Left lung (tissue), 10 donors: Measurements from ENCODE around the gene TSNAX. TPM values are rescaled to one million over a fixed set of nuclear protein-coding genes. Genes with fewer than 3 reads are reported as not detected.
"Not testable (repeated sequence)": the region's sequence is repeated elsewhere in the genome, so short reads cannot be mapped to it uniquely, and the experiment has no call there.

ENCODE experiments used
- ATAC-seq: fragments of 200-7000 bp; cut with Tn5 transposase; one replicate; pipeline ENCODE4 v1.9.1; 2020; ENCODE audit warnings: moderate library complexity
- DNase-seq, 4 donors: peaks; one replicate each; pipeline ENCODE4 v3.0.0-alpha.2; 2013 to 2020
- H3K27ac ChIP-seq, 2 donors: fragments of 200-600 bp; sonication (generic) in 1 of 2; one replicate each; pipeline versions ENCODE4 v1.5.0 to v1.8.0; 2020 to 2021
- H3K27me3 ChIP-seq, 2 donors: fragments of 200-600 bp; sonication (generic) in 1 of 2; one replicate each; pipeline versions ENCODE4 v1.5.0 to v1.8.0; 2020 to 2021
- H3K36me3 ChIP-seq, 2 donors: fragments of 200-600 bp; sonication (generic) in 1 of 2; one replicate each; pipeline versions ENCODE4 v1.5.0 to v1.8.0; 2020 to 2021
- H3K4me1 ChIP-seq, 2 donors: fragments of 200-600 bp; one replicate each; pipeline ENCODE4 v1.8.0; 2021
- H3K4me3 ChIP-seq, 2 donors: fragments of 200-600 bp; sonication (generic) in 1 of 2; one replicate each; pipeline versions ENCODE4 v1.5.0 to v1.8.0; 2020 to 2021; ENCODE audit warnings: mild to moderate bottlenecking in 1 of 2
- H3K9me3 ChIP-seq, 2 donors: fragments of 200-600 bp; sonication (generic) in 1 of 2; one replicate each; pipeline versions ENCODE4 v1.5.0 to v1.8.0; 2020 to 2021
- CTCF ChIP-seq, 2 donors: fragments of 200-600 bp; sonication (generic) in 1 of 2; IDR thresholded peaks; one replicate each; pipeline versions ENCODE4 v1.5.0 to v1.8.0; 2021; ENCODE audit warnings: antibody characterized with exemption in 2 of 2
- intact Hi-C, 2 donors: fragments of 100-400 bp; cut with DNase I; formaldehyde crosslinking; loops; one replicate each; pipeline versions ENCODE4 v1.11.2 to v1.14.2; 2022
- polyA plus RNA-seq, 6 donors: library from polyadenylated mRNA; unstranded; fragments of 120-200 nt; gene quantifications; one replicate each; pipeline ENCODE4 v1.2.1, GENCODE V29; 2013; ENCODE audit not compliant: insufficient read length in 6 of 6
- total RNA-seq, 2 donors: library from RNA; stranded (reverse); fragmentation: NEBNext Ultra II Directional; extraction: Animal tissue kit (Norgen Biotek cat#: 25700); gene quantifications; one replicate each; pipeline ENCODE4 v1.2.1, GENCODE V29; 2021
- donor health status: DM: no; HTN: yes; CAD: no.
- donor health status: DM: no; HTN: no; CAD: no.

Gene TSNAX
- total and polyA plus RNA-seq, 8 donors, result 29.1 to 63.7 (median 52.0) TPM

GRCh38 chr1:231558708-231559185 lies 30.3 kb downstream of the TSNAX start:
- H3K27me3 ChIP-seq, result no peaks in the 10 kb centered on the region
- DNase-seq (no peak), ATAC-seq (no peak)
- peaks cover 6 to 9% of the 10 kb centered on the region in 2 donors for H3K36me3 ChIP-seq
- no peak overlapping the region for H3K27ac ChIP-seq
- no peak overlapping the region for H3K4me3 ChIP-seq
- intact Hi-C loops, result no loop called here
- peaks cover 4 to 15% of the 10 kb centered on the region in 2 donors for H3K4me1 ChIP-seq
- no peaks in the 10 kb centered on the region for H3K9me3 ChIP-seq
- no peak for TF ChIP-seq CTCF (IDR thresholded peaks at IDR 0.05)

- no peaks in the 10 kb centered on the region for H3K27me3 ChIP-seq
- no peak overlapping the region for H3K4me3 ChIP-seq
- intact Hi-C loops, result no loop called here
- DNase-seq (no peak), ATAC-seq (no peak)
- H3K9me3 ChIP-seq, result no peaks in the 10 kb centered on the region
- H3K4me1 ChIP-seq, result peaks cover 4 to 15% of the 10 kb centered on the region in 2 donors
- no peak for TF ChIP-seq CTCF (IDR thresholded peaks at IDR 0.05)
- H3K36me3 ChIP-seq, result peaks cover 0 to 27% of the 10 kb centered on the region in 2 donors
- peak overlapping the region in 1 of 2 donors; percentile 2 for H3K27ac ChIP-seq
Observed at GRCh38 chr1:231561647-231562383, 33.3 kb downstream of the TSNAX start.

- Histone ChIP-seq H3K4me1 (peaks cover 0 to 2% of the 10 kb centered on the region in 2 donors), H3K9me3 (no peaks in the 10 kb centered on the region), H3K27me3 (no peaks in the 10 kb centered on the region), H3K4me3 (no peak overlapping the region), H3K27ac (no peak overlapping the region), H3K36me3 (peaks cover 0 to 32% of the 10 kb centered on the region in 2 donors)
- no peak for TF ChIP-seq CTCF (IDR thresholded peaks at IDR 0.05)
- intact Hi-C loops, result no loop called here
- no peak for DNase-seq
- ATAC-seq, result no peak
Observed at GRCh38 chr1:231563247-231563646, 34.8 kb downstream of the TSNAX start.

- no peak for ATAC-seq
- Histone ChIP-seq H3K36me3 (peaks cover 0 to 32% of the 10 kb centered on the region in 2 donors), H3K4me1 (no peaks in the 10 kb centered on the region), H3K27me3 (no peaks in the 10 kb centered on the region), H3K4me3 (no peak overlapping the region), H3K27ac (no peak overlapping the region), H3K9me3 (no peaks in the 10 kb centered on the region)
- DNase-seq, result no peak
- no peak for TF ChIP-seq CTCF (IDR thresholded peaks at IDR 0.05)
- intact Hi-C loops, result no loop called here
Observed at GRCh38 chr1:231564373-231564772, 35.9 kb downstream of the TSNAX start.

- intact Hi-C loops, result no loop called here
Observed at GRCh38 chr1:231566496-231566895, 38.0 kb downstream of the TSNAX start.

GRCh38 chr1:231570262-231570661 lies 41.8 kb downstream of the TSNAX start:
- H3K9me3 ChIP-seq, H3K27me3 ChIP-seq, H3K27ac ChIP-seq, ATAC-seq, DNase-seq, H3K4me1 ChIP-seq, intact Hi-C loops, H3K4me3 ChIP-seq: not testable (repeated sequence)
- H3K36me3 ChIP-seq, result peaks cover 0 to 11% of the 10 kb centered on the region in 2 donors

More at GRCh38 chr1:231566496-231566895, 38.0 kb downstream of the TSNAX start:
- no peak for TF ChIP-seq CTCF (IDR thresholded peaks at IDR 0.05)
- Histone ChIP-seq H3K27ac (no peak overlapping the region), H3K4me3 (no peak overlapping the region), H3K27me3 (no peaks in the 10 kb centered on the region), H3K9me3 (no peaks in the 10 kb centered on the region), H3K4me1 (no peaks in the 10 kb centered on the region), H3K36me3 (peaks cover 0 to 27% of the 10 kb centered on the region in 2 donors)
- DNase-seq (no peak), ATAC-seq (no peak)
